TTC549 (cell line): ENCODE measurements around the gene SETDB1.
A peak's percentile ranks its signal among the peaks of the same experiment; 100 is the strongest.

Experiments used
- FAIRE-seq: peaks from 2 replicates; lab custom pipeline; 2012; peaks lifted over from hg19 to GRCh38; lab: Jason Lieb, UNC

The SETDB1 gene

GRCh38 chr1:150976401-150976821 is 50.2 kb downstream of the SETDB1 start:
- FAIRE-seq: no peak

- peak; percentile 65 for FAIRE-seq
Measured at GRCh38 chr1:150976879-150977694, 50.9 kb downstream of the SETDB1 start.

- peak; percentile 96 for FAIRE-seq
Measured at GRCh38 chr1:150979092-150980056, 53.2 kb downstream of the SETDB1 start.

- no peak for FAIRE-seq
Measured at GRCh38 chr1:150981177-150981804, 55.1 kb downstream of the SETDB1 start.

GRCh38 chr1:150981805-150982712 is 55.9 kb downstream of the SETDB1 start, which contains the start of gene ANXA9:
Gene ANXA9, plus strand, starts transcription at chr1:150982292. Its CDS starts 814 bp downstream, at chr1:150983106.
- no peak for FAIRE-seq

GRCh38 chr1:150985179-150985825 is 59.1 kb downstream of the SETDB1 start:
- no peak for FAIRE-seq

- FAIRE-seq: no peak
Measured at GRCh38 chr1:150987924-150988323, 61.8 kb downstream of the SETDB1 start.

GRCh38 chr1:150992626-150993025 is 66.5 kb downstream of the SETDB1 start:
- FAIRE-seq: no peak

- FAIRE-seq: no peak
Measured at GRCh38 chr1:150994248-150994647, 68.1 kb downstream of the SETDB1 start.

- FAIRE-seq: no peak
Measured at GRCh38 chr1:150995460-150995859, 69.3 kb downstream of the SETDB1 start.

- peak; percentile 80 for FAIRE-seq
Measured at GRCh38 chr1:150995896-150996295, 69.7 kb downstream of the SETDB1 start.

GRCh38 chr1:150997126-150997872 is 71.1 kb downstream of the SETDB1 start:
- FAIRE-seq: no peak

- FAIRE-seq: no peak
Measured at GRCh38 chr1:150997949-150998348, 71.8 kb downstream of the SETDB1 start.

- no peak for FAIRE-seq
Measured at GRCh38 chr1:150999051-150999674, 73.0 kb downstream of the SETDB1 start.

- FAIRE-seq: no peak
Measured at GRCh38 chr1:150999926-151000325, 73.8 kb downstream of the SETDB1 start.

- FAIRE-seq: no peak
Measured at GRCh38 chr1:151000408-151000807, 74.2 kb downstream of the SETDB1 start.

- no peak for FAIRE-seq
Measured at GRCh38 chr1:151001602-151002001, 75.4 kb downstream of the SETDB1 start.

GRCh38 chr1:151002051-151002450 is 75.9 kb downstream of the SETDB1 start:
- no peak for FAIRE-seq

- no peak for FAIRE-seq
Measured at GRCh38 chr1:151002611-151003010, 76.4 kb downstream of the SETDB1 start.

GRCh38 chr1:151003180-151003579 is 77.0 kb downstream of the SETDB1 start:
- FAIRE-seq: no peak
